Testis (tissue), 2 donors: Measurements from ENCODE around the gene RAB1A.

Experiments
- POLR2A ChIP-seq: fragments of 450-650 bp; IDR thresholded peaks from one replicate; pipeline ENCODE4 v1.6.1; 2017; ENCODE audit warnings: antibody characterized with exemption, mild to moderate bottlenecking, moderate library complexity
- TF ChIP-seq, protein P1 (sequence below), 3 experiments: fragments of 450-650 bp in 2 of 3; fragments of 200-600 bp in 1 of 3; sonication (generic) in 1 of 3; IDR thresholded peaks; one replicate each; pipeline ENCODE4 v1.5.1; 2016 to 2019; ENCODE audit warnings: antibody characterized with exemption in 3 of 3, mild to moderate bottlenecking in 2 of 3, moderate library complexity in 1 of 3

DNA sequence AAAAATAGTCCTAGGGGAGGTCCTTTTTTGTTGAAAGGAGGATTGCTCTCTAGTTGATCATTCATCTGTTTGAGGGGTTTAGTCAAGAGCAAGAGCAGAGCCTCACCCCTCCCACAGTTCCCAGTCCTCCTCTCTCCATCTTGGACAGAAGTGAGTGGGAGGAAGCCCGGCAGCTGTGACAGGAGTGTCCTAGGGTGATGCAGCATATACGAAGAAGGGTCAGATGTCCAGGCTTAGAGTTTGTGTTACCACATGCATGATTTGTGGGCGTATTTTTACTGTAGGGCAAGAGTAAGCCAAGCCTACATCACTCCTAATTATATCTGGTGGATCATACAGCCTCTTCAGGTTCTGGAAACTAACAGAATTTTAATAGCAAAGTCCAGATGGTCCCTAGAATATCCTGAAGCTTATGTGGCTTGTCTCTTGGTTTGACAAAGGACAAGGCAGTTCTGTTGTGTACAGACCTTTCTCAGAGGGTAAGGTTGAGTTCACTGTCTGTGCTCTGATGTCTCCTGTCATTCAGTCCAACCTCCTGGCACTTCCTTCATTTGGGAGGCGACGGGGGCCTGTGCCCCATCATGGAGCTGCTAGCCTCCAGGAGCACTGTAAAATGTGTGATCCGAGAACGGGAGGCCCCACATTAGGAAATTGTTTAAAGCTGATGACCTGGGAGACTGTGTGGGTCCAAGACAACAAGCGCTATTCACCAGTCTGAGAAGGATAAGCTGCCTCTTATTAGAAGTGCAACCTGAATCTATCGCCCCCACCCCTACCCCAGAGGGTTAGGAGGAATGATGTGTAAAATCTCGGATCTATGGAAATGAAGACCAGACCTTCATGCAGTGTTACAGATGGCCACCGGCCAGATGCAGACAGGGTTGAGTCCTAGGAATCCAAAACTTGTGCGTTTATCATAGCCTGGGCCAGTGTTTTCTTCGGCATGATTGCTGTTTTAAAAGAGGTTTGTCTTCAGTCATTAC, 66.8 kb downstream of the RAB1A start:
- no peak for TF ChIP-seq POLR2A
- TF ChIP-seq, protein P1, sequence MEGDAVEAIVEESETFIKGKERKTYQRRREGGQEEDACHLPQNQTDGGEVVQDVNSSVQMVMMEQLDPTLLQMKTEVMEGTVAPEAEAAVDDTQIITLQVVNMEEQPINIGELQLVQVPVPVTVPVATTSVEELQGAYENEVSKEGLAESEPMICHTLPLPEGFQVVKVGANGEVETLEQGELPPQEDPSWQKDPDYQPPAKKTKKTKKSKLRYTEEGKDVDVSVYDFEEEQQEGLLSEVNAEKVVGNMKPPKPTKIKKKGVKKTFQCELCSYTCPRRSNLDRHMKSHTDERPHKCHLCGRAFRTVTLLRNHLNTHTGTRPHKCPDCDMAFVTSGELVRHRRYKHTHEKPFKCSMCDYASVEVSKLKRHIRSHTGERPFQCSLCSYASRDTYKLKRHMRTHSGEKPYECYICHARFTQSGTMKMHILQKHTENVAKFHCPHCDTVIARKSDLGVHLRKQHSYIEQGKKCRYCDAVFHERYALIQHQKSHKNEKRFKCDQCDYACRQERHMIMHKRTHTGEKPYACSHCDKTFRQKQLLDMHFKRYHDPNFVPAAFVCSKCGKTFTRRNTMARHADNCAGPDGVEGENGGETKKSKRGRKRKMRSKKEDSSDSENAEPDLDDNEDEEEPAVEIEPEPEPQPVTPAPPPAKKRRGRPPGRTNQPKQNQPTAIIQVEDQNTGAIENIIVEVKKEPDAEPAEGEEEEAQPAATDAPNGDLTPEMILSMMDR (IDR thresholded peaks at IDR 0.05), result no peak
